K562 (cell line): ENCODE data around the gene PFKFB2. TPM values are rescaled to one million over a fixed set of nuclear protein-coding genes. Genes with fewer than 3 reads are reported as not detected.
A peak's percentile ranks its signal among the peaks of the same experiment; 100 is the strongest.

Source experiments
- CBFA2T3 ChIP-seq: fragments of 450-650 bp; IDR thresholded peaks from 2 replicates; pipeline ENCODE4 v1.6.1; 2017
- NFXL1 ChIP-seq: fragments of 450-650 bp; formaldehyde crosslinking; IDR thresholded peaks from 2 replicates; pipeline ENCODE4 v1.4.0; 2021; ENCODE audit warnings: mild to moderate bottlenecking
- TGIF2 ChIP-seq: sonication (generic); formaldehyde crosslinking; IDR thresholded peaks from 2 replicates; pipeline ENCODE4 v1.8.1; 2022; ENCODE audit warnings: mild to moderate bottlenecking, missing genetic modification reagents, moderate library complexity
- ZNF239 ChIP-seq: fragments of 250-450 bp; sonication (Bioruptor Pico); IDR thresholded peaks from 2 replicates; pipeline ENCODE4 v1.4.0; 2020; ENCODE audit warnings: mild to moderate bottlenecking
- ZSCAN29 ChIP-seq: fragments of 450-650 bp; IDR thresholded peaks from 2 replicates; pipeline ENCODE4 v1.6.1; 2017
- polyA plus RNA-seq, 8 experiments: library from polyadenylated mRNA; depleted of rRNA in 4 of 8; stranded (reverse) in 5 of 8; unstranded in 3 of 8; fragments of >200 nt; fragmentation: Nextera tagmentation in 2 of 8; fragmentation: Illumina TruSeq in 1 of 8; extraction: Ambion mirVana in 2 of 8; extraction: Trizol in 1 of 8; gene quantifications; 2 replicates each; pipeline versions ENCODE4 v1.2.1 to v1.2.3, GENCODE V29; 2011 to 2014; ENCODE audit warnings: inconsistent platforms in 1 of 8, missing spikeins in 1 of 8
- total RNA-seq, 7 experiments: library from RNA; depleted of rRNA in 6 of 7; stranded (reverse); fragments of >200 nt in 6 of 7; fragmentation: Illumina TruSeq in 2 of 7; extraction: Trizol in 2 of 7; gene quantifications; 2 replicates each; pipeline versions ENCODE4 v1.2.1 to v1.2.3, GENCODE V29; 2011 to 2021; ENCODE audit warnings: low replicate concordance in 1 of 7
- TF ChIP-seq, protein P1 (sequence below), 2 experiments: fragments of 450-650 bp in 1 of 2; sonication (generic) in 1 of 2; formaldehyde crosslinking in 1 of 2; IDR thresholded peaks; 2 replicates each; pipeline versions ENCODE4 v1.7.1 to v1.9.0; 2016 to 2022; ENCODE audit warnings: inconsistent platforms in 1 of 2, mild to moderate bottlenecking in 1 of 2, missing genetic modification reagents in 1 of 2
- TF ChIP-seq, protein P2 (sequence below): fragments of 250-450 bp; sonication (Bioruptor Pico); IDR thresholded peaks from 2 replicates; pipeline ENCODE4 v1.4.0; 2020; ENCODE audit warnings: mild to moderate bottlenecking, moderate library complexity
- TF ChIP-seq, protein P3 (sequence below): fragments of 450-650 bp; formaldehyde crosslinking; IDR thresholded peaks from 2 replicates; pipeline ENCODE4 v1.4.0; 2020; ENCODE audit warnings: mild to moderate bottlenecking, moderate library complexity
- TF ChIP-seq, protein P4 (sequence below): fragments of 450-650 bp; IDR thresholded peaks from 2 replicates; pipeline ENCODE4 v1.6.1; 2017; ENCODE audit warnings: mild to moderate bottlenecking, moderate library complexity
- TF ChIP-seq, protein P5 (sequence below): fragments of 450-650 bp; IDR thresholded peaks from 2 replicates; pipeline ENCODE4 v1.6.1; 2014; ENCODE audit warnings: low read depth, mild to moderate bottlenecking, moderate library complexity, borderline replicate concordance

The PFKFB2 gene
- total and polyA plus RNA-seq, 9 of the 15 experiments (the other 6 are each of a cell fraction or from before 2014, with no cell fraction given), result 6.9 to 26.0 (median 16.4) TPM

DNA sequence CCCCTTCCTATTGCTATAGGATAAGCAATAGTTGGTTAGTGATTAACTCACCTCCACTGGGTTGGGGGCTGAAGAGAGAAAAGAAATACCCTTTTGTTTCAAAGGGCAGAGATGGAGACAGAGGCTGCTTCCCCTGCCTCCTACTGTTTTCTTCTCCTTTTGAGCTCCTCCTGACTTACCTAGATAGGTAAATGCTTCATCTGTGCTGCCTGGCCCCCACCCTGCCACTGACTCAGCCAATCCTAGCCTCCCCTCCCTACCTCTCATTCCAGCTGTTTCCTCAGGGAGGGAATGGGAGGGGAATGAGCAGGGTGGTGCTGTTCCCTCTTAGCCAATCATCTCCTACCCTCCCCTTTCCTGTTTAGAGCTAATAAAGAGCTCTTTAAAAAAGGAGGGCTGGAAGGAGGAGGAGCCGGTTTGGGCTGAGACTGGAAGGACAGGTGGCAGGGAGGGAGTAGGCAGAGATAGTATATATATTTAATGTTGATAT lies 20.5 kb upstream of the PFKFB2 start, which contains the start of gene C1orf116 (continued):
- TF ChIP-seq, protein P1, sequence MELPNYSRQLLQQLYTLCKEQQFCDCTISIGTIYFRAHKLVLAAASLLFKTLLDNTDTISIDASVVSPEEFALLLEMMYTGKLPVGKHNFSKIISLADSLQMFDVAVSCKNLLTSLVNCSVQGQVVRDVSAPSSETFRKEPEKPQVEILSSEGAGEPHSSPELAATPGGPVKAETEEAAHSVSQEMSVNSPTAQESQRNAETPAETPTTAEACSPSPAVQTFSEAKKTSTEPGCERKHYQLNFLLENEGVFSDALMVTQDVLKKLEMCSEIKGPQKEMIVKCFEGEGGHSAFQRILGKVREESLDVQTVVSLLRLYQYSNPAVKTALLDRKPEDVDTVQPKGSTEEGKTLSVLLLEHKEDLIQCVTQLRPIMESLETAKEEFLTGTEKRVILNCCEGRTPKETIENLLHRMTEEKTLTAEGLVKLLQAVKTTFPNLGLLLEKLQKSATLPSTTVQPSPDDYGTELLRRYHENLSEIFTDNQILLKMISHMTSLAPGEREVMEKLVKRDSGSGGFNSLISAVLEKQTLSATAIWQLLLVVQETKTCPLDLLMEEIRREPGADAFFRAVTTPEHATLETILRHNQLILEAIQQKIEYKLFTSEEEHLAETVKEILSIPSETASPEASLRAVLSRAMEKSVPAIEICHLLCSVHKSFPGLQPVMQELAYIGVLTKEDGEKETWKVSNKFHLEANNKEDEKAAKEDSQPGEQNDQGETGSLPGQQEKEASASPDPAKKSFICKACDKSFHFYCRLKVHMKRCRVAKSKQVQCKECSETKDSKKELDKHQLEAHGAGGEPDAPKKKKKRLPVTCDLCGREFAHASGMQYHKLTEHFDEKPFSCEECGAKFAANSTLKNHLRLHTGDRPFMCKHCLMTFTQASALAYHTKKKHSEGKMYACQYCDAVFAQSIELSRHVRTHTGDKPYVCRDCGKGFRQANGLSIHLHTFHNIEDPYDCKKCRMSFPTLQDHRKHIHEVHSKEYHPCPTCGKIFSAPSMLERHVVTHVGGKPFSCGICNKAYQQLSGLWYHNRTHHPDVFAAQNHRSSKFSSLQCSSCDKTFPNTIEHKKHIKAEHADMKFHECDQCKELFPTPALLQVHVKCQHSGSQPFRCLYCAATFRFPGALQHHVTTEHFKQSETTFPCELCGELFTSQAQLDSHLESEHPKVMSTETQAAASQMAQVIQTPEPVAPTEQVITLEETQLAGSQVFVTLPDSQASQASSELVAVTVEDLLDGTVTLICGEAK (IDR thresholded peaks at IDR 0.05), result peak; percentile 79
- TF ChIP-seq, protein P1 (CRISPR knock-in tag; IDR thresholded peaks at IDR 0.05), result no peak
- TF ChIP-seq, protein P2, sequence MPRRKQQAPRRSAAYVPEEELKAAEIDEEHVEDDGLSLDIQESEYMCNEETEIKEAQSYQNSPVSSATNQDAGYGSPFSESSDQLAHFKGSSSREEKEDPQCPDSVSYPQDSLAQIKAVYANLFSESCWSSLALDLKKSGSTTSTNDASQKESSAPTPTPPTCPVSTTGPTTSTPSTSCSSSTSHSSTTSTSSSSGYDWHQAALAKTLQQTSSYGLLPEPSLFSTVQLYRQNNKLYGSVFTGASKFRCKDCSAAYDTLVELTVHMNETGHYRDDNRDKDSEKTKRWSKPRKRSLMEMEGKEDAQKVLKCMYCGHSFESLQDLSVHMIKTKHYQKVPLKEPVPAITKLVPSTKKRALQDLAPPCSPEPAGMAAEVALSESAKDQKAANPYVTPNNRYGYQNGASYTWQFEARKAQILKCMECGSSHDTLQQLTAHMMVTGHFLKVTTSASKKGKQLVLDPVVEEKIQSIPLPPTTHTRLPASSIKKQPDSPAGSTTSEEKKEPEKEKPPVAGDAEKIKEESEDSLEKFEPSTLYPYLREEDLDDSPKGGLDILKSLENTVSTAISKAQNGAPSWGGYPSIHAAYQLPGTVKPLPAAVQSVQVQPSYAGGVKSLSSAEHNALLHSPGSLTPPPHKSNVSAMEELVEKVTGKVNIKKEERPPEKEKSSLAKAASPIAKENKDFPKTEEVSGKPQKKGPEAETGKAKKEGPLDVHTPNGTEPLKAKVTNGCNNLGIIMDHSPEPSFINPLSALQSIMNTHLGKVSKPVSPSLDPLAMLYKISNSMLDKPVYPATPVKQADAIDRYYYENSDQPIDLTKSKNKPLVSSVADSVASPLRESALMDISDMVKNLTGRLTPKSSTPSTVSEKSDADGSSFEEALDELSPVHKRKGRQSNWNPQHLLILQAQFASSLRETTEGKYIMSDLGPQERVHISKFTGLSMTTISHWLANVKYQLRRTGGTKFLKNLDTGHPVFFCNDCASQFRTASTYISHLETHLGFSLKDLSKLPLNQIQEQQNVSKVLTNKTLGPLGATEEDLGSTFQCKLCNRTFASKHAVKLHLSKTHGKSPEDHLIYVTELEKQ, result no peak
- no peak for TF ChIP-seq ZNF239 (CRISPR knock-in tag)
- TF ChIP-seq, protein P3, sequence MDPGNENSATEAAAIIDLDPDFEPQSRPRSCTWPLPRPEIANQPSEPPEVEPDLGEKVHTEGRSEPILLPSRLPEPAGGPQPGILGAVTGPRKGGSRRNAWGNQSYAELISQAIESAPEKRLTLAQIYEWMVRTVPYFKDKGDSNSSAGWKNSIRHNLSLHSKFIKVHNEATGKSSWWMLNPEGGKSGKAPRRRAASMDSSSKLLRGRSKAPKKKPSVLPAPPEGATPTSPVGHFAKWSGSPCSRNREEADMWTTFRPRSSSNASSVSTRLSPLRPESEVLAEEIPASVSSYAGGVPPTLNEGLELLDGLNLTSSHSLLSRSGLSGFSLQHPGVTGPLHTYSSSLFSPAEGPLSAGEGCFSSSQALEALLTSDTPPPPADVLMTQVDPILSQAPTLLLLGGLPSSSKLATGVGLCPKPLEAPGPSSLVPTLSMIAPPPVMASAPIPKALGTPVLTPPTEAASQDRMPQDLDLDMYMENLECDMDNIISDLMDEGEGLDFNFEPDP (CRISPR knock-in tag), result no peak
- TF ChIP-seq, protein P4, sequence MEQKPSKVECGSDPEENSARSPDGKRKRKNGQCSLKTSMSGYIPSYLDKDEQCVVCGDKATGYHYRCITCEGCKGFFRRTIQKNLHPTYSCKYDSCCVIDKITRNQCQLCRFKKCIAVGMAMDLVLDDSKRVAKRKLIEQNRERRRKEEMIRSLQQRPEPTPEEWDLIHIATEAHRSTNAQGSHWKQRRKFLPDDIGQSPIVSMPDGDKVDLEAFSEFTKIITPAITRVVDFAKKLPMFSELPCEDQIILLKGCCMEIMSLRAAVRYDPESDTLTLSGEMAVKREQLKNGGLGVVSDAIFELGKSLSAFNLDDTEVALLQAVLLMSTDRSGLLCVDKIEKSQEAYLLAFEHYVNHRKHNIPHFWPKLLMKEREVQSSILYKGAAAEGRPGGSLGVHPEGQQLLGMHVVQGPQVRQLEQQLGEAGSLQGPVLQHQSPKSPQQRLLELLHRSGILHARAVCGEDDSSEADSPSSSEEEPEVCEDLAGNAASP, result no peak
- no peak for TF ChIP-seq ZSCAN29
- no peak for TF ChIP-seq NFXL1 (CRISPR knock-in tag)
- TF ChIP-seq TGIF2, result no peak
- peak; percentile 33; the same call in 1 of the 2 replicates for TF ChIP-seq CBFA2T3
- TF ChIP-seq, protein P5, sequence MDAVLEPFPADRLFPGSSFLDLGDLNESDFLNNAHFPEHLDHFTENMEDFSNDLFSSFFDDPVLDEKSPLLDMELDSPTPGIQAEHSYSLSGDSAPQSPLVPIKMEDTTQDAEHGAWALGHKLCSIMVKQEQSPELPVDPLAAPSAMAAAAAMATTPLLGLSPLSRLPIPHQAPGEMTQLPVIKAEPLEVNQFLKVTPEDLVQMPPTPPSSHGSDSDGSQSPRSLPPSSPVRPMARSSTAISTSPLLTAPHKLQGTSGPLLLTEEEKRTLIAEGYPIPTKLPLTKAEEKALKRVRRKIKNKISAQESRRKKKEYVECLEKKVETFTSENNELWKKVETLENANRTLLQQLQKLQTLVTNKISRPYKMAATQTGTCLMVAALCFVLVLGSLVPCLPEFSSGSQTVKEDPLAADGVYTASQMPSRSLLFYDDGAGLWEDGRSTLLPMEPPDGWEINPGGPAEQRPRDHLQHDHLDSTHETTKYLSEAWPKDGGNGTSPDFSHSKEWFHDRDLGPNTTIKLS, result no peak
